HEK293T (cell line): ENCODE data around the gene RNF14.

ENCODE experiments used
- ARNT ChIP-seq: fragments of 450-650 bp; IDR thresholded peaks from 2 replicates; pipeline ENCODE4 v1.6.1; 2017; ENCODE audit warnings: mild to moderate bottlenecking
- BHLHE40 ChIP-seq: fragments of 450-650 bp; IDR thresholded peaks from 2 replicates; pipeline ENCODE4 v1.6.1; 2016; ENCODE audit warnings: mild to moderate bottlenecking, moderate library complexity, borderline replicate concordance
- ELF4 ChIP-seq: fragments of 450-650 bp; IDR thresholded peaks from 2 replicates; pipeline ENCODE4 v1.6.1; 2017; ENCODE audit warnings: antibody characterized with exemption
- SP1 ChIP-seq: fragments of 450-650 bp; IDR thresholded peaks from 2 replicates; pipeline ENCODE4 v1.6.1; 2017

- TF ChIP-seq ELF4 = no peak
- TF ChIP-seq SP1 = no peak
- TF ChIP-seq ARNT = no peak
- no peak for TF ChIP-seq BHLHE40
Measured at GRCh38 chr5:141947316-141947715, 21.6 kb upstream of the RNF14 start.
